OCI-LY3 (cell line): ENCODE data around the gene SLC5A6.
"Not testable (repeated sequence)": the region's sequence is repeated elsewhere in the genome, so short reads cannot be mapped to it uniquely, and the experiment has no call there.

Experiments
- H2AFZ ChIP-seq: fragments of 200-600, 300-600 bp; shearing (Covaris generic); 2 replicates; pipeline ENCODE4 v1.6.0; 2014; ENCODE audit warnings: antibody characterized with exemption, low read depth, low read length
- H3K27ac ChIP-seq: fragments of 200-600, 300-600 bp; sonication (generic); 2 replicates; pipeline ENCODE4 v1.5.1; 2014; ENCODE audit warnings: mild to moderate bottlenecking, low read length, moderate library complexity, mixed read lengths
- H3K27me3 ChIP-seq: fragments of 200-600, 300-600 bp; sonication (generic); 2 replicates; pipeline ENCODE4 v1.6.1; 2014; ENCODE audit warnings: low read depth, low read length, mixed read lengths
- H3K36me3 ChIP-seq: fragments of 200-600, 300-600 bp; sonication (generic); replicated peaks from 2 replicates; pipeline ENCODE3; 2014; ENCODE audit warnings: low read depth, low read length, mixed read lengths
- H3K4me1 ChIP-seq: fragments of 300-600, 200-600 bp; sonication (generic); 2 replicates; pipeline ENCODE4 v1.6.1; 2014; ENCODE audit warnings: low read length, mixed read lengths
- H3K4me2 ChIP-seq: fragments of 200-600, 300-600 bp; sonication (generic); 2 replicates; pipeline ENCODE4 v1.6.1; 2014; ENCODE audit warnings: low read length, mixed read lengths
- H3K4me3 ChIP-seq: fragments of 300-600, 200-600 bp; sonication (generic); 2 replicates; pipeline ENCODE4 v1.5.1; 2014; ENCODE audit warnings: antibody characterized with exemption, mild to moderate bottlenecking, low read length, moderate library complexity
- H3K79me2 ChIP-seq: fragments of 300-600, 200-600 bp; shearing (Covaris generic); 2 replicates; pipeline ENCODE4 v1.6.1; 2014; ENCODE audit warnings: mild to moderate bottlenecking, low read length, mixed read lengths
- H3K9ac ChIP-seq: fragments of 300-600, 200-600 bp; shearing (Covaris generic); 2 replicates; pipeline ENCODE4 v1.6.0; 2014; ENCODE audit warnings: mild to moderate bottlenecking, low read length, moderate library complexity
- H3K9me3 ChIP-seq: fragments of 200-600, 300-600 bp; shearing (Covaris generic); 2 replicates; pipeline ENCODE4 v1.6.1; 2014; ENCODE audit warnings: low read length, mixed read lengths; ENCODE audit not compliant: insufficient read depth
- H4K20me1 ChIP-seq: fragments of 200-600, 300-600 bp; sonication (generic); 2 replicates; pipeline ENCODE4 v1.6.1; 2016; ENCODE audit warnings: low read length, mixed read lengths; ENCODE audit not compliant: insufficient read depth
- CTCF ChIP-seq: fragments of 200-600, 300-600 bp; sonication (generic); IDR thresholded peaks from 2 replicates; pipeline ENCODE4 v1.5.1; 2014; ENCODE audit warnings: antibody characterized with exemption, low read length, low read depth
- EZH2phosphoT487 ChIP-seq: fragments of 200-600 bp; shearing (Covaris generic); IDR thresholded peaks from 2 replicates; pipeline ENCODE4 v1.6.1; 2018; ENCODE audit warnings: antibody characterized with exemption, mixed run types, low read depth

SLC5A6 gene

DNA sequence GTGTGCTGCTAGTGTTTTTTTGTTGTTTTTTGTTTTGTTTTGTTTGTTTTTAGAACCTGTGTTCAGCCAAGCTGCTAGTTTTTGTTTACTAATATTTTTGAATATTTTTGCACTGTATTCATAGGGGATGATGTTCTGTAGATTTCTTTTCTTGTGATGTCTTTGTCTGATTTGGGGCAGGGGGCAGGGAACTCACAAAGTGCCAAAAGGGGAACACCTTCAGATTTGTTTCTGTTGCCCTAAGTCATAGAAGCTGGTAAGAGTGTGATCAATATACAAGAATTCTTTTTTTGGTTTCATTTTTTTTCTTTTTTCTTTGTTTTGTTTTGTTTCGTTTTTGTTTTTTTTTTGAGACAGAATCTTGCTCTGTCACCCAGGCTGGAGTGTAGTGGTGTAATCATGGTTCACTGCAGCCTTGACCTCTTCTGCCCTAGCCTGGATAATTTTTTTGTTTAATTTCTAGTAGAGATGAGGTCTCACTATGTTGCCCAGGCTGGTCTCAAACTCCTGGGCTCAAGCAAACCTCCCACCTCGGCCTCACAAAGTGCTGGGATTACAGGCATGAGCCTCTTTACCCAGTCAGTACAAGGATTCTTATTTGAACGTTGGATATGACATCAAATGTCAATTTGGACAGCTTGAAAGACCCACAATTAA lies 32.6 kb downstream of the SLC5A6 start:
- H3K36me3 ChIP-seq, result no peaks in the 10 kb centered on the region
- no peak overlapping the region for H3K9ac ChIP-seq
- H3K27me3 ChIP-seq, result peaks cover 11% of the 10 kb centered on the region
- H3K4me3 ChIP-seq, result no peak overlapping the region
- no peak overlapping the region for H3K27ac ChIP-seq
- H3K4me2 ChIP-seq, result no peak overlapping the region
- H3K4me1 ChIP-seq, result no peaks in the 10 kb centered on the region
- no peaks in the 10 kb centered on the region for H3K9me3 ChIP-seq
- H3K79me2 ChIP-seq, result no peaks in the 10 kb centered on the region
- H4K20me1 ChIP-seq, result no peaks in the 10 kb centered on the region
- no peak overlapping the region for H2AFZ ChIP-seq
- TF ChIP-seq EZH2phosphoT487 (no peak), CTCF (no peak)

- Histone ChIP-seq H3K4me1 (no peaks in the 10 kb centered on the region), H3K36me3 (no peaks in the 10 kb centered on the region), H2AFZ (no peak overlapping the region), H3K9me3 (no peaks in the 10 kb centered on the region), H3K79me2 (no peaks in the 10 kb centered on the region), H4K20me1 (no peaks in the 10 kb centered on the region), H3K27me3 (peaks cover 14% of the 10 kb centered on the region), H3K27ac (no peak overlapping the region), H3K9ac (no peak overlapping the region), H3K4me3 (no peak overlapping the region), H3K4me2 (no peak overlapping the region)
- no peak for TF ChIP-seq EZH2phosphoT487
- no peak for TF ChIP-seq CTCF
These were observed 33.6 kb downstream of the SLC5A6 start for GRCh38 chr2:27178469-27178868.

DNA sequence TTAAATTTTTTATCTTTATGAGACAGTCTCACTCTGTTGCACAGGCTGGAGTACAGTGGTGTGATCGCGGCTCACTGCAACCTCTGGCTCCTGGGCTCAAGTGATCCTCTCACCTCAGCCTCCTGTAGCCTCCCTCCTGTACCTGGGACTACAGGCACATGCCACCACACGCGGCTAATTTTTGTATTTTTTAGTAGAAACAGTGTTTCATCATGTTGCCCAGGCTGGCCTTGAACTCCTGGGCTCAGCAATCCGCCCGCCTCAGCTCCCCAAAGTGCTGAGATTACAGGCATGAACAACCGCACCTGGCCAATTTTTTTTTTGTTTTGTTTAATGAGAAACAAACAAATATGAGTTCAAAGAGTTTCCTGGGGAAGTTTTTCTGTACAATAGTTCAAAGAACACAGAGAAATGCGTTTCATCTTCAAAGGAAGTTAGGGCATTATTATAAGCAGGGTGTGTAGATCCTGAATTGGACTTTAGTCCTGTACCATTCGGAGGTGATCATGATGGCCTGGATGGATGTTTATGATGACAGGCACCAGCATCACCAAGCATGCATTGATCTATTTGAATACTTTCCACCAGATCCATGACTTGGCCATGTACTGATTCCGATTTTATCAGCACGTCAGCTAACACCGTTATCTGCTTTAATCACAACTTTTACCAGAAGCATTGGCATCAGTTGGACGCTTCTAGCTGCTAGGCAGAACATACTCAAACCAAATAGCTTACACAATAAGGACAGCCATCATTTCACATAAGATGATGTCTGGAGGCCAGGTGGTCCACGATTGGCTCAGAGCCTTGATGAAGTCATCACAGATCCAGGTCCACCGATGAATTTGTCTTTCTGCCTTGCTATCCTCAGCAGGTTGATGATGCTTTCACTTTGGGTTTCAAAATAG lies 34.4 kb downstream of the SLC5A6 start:
- no peak for TF ChIP-seq EZH2phosphoT487
- no peak for TF ChIP-seq CTCF
- no peaks in the 10 kb centered on the region for H3K9me3 ChIP-seq
- peaks cover 5% of the 10 kb centered on the region for H3K4me1 ChIP-seq
- peaks cover 18% of the 10 kb centered on the region for H3K27me3 ChIP-seq
- no peaks in the 10 kb centered on the region for H3K79me2 ChIP-seq
- no peak overlapping the region for H3K4me2 ChIP-seq
- no peaks in the 10 kb centered on the region for H3K36me3 ChIP-seq
- H4K20me1 ChIP-seq, result no peaks in the 10 kb centered on the region
- H3K4me3 ChIP-seq, result no peak overlapping the region
- no peak overlapping the region for H3K27ac ChIP-seq
- no peak overlapping the region for H2AFZ ChIP-seq
- no peak overlapping the region for H3K9ac ChIP-seq

DNA sequence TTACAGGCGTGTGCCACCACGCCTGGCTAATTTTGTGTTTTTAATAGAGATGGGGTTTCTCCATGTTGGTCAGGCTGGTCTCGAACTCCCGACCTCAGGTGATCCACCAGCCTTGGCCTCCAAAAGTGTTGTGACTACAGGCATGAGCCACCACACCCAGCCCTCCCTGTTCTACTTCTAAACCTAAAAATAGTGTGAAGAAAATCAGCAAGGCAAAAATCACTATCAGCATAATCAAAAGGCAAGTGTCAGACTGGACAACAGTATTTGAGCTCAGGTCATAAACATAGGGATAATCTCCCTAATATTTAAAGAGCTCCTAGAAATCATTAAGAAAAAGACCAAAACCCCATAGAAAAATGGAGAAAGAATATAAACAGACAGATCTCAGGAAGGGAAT lies 36.3 kb downstream of the SLC5A6 start:
- H3K27ac ChIP-seq, H2AFZ ChIP-seq, H3K9ac ChIP-seq, H3K4me2 ChIP-seq, H3K9me3 ChIP-seq, H3K79me2 ChIP-seq, H3K4me3 ChIP-seq, H3K36me3 ChIP-seq, H4K20me1 ChIP-seq: not testable (repeated sequence)
- Histone ChIP-seq H3K27me3 (peaks cover 18% of the 10 kb centered on the region), H3K4me1 (peaks cover 15% of the 10 kb centered on the region)
